DOHH2 (cell line): ENCODE data around the gene SLC47A1.

Experiments
- H3F3A ChIP-seq: fragments of 200-600 bp; sonication (generic), shearing (Covaris generic); 2 replicates; pipeline ENCODE4 v1.6.0; 2016; ENCODE audit warnings: antibody characterized with exemption, mild to moderate bottlenecking; ENCODE audit not compliant: control insufficient read depth, insufficient read depth
- H3K27ac ChIP-seq: fragments of 200-600 bp; sonication (generic); 2 replicates; pipeline ENCODE4 v1.5.1; 2014; ENCODE audit warnings: low read depth, mild to moderate bottlenecking, low read length, moderate library complexity
- H3K27me3 ChIP-seq: fragments of 200-600 bp; sonication (generic); 2 replicates; pipeline ENCODE4 v1.6.1; 2014; ENCODE audit warnings: mild to moderate bottlenecking, low read length, mixed read lengths; ENCODE audit not compliant: control insufficient read depth
- H3K36me3 ChIP-seq: fragments of 200-600 bp; sonication (generic); 2 replicates; pipeline ENCODE4 v1.6.1; 2014; ENCODE audit warnings: mild to moderate bottlenecking, low read length, moderate library complexity, mixed read lengths; ENCODE audit not compliant: control insufficient read depth
- H3K4me1 ChIP-seq: fragments of 200-600 bp; sonication (generic); 2 replicates; pipeline ENCODE4 v1.6.1; 2014; ENCODE audit warnings: mild to moderate bottlenecking, low read length, mixed read lengths; ENCODE audit not compliant: control insufficient read depth
- H3K4me2 ChIP-seq: fragments of 200-600 bp; sonication (generic); 2 replicates; pipeline ENCODE4 v1.6.0; 2014; ENCODE audit warnings: mild to moderate bottlenecking, low read length, moderate library complexity
- H3K4me3 ChIP-seq: fragments of 200-600 bp; sonication (generic); 2 replicates; pipeline ENCODE4 v1.5.1; 2014; ENCODE audit warnings: mild to moderate bottlenecking, low read length, mixed read lengths
- H3K79me2 ChIP-seq: fragments of 200-600 bp; sonication (generic); 2 replicates; pipeline ENCODE4 v1.6.1; 2014; ENCODE audit warnings: mild to moderate bottlenecking, low read length, mixed read lengths; ENCODE audit not compliant: control insufficient read depth
- H3K9me2 ChIP-seq: fragments of 200-600 bp; sonication (generic); replicated peaks from 2 replicates; pipeline ENCODE4 v1.6.1; 2014; ENCODE audit warnings: mild to moderate bottlenecking, low read length, mixed read lengths; ENCODE audit not compliant: control insufficient read depth
- H3K9me3 ChIP-seq: fragments of 200-600 bp; sonication (generic); 2 replicates; pipeline ENCODE4 v1.6.1; 2014; ENCODE audit warnings: antibody characterized with exemption, low read length, mixed read lengths; ENCODE audit not compliant: control insufficient read depth, insufficient read depth
- H4K20me1 ChIP-seq: fragments of 200-600 bp; sonication (generic); 2 replicates; pipeline ENCODE4 v1.6.0; 2014; ENCODE audit warnings: low read depth, mild to moderate bottlenecking, antibody characterized with exemption, low read length, moderate library complexity; ENCODE audit not compliant: control insufficient read depth, insufficient read depth
- CTCF ChIP-seq: fragments of 200-600 bp; sonication (generic); IDR thresholded peaks from one replicate; pipeline ENCODE4 v1.5.1; 2014; ENCODE audit warnings: antibody characterized with exemption, mild to moderate bottlenecking, low read depth, low read length; ENCODE audit not compliant: poor library complexity, severe bottlenecking
- EZH2phosphoT487 ChIP-seq: fragments of 200-600 bp; sonication (generic); IDR thresholded peaks from 2 replicates; pipeline ENCODE4 v1.6.1; 2017; ENCODE audit warnings: borderline replicate concordance, mild to moderate bottlenecking, antibody characterized with exemption, low read length, moderate library complexity, mixed read lengths

Gene SLC47A1

GRCh38 chr17:19596869-19597268, 63.2 kb downstream of the SLC47A1 start:
- Histone ChIP-seq H3K4me2 (no peak overlapping the region), H3K36me3 (no peaks in the 10 kb centered on the region), H3K4me3 (no peak overlapping the region), H3K79me2 (no peaks in the 10 kb centered on the region), H4K20me1 (no peaks in the 10 kb centered on the region), H3K27ac (no peak overlapping the region), H3K9me2 (no peaks in the 10 kb centered on the region), H3K4me1 (no peaks in the 10 kb centered on the region), H3K9me3 (no peaks in the 10 kb centered on the region), H3K27me3 (no peaks in the 10 kb centered on the region), H3F3A (no peaks in the 10 kb centered on the region)
- TF ChIP-seq EZH2phosphoT487 (no peak), CTCF (no peak)

- Histone ChIP-seq H3K9me2 (no peaks in the 10 kb centered on the region), H3K36me3 (no peaks in the 10 kb centered on the region), H3K4me2 (no peak overlapping the region), H4K20me1 (no peaks in the 10 kb centered on the region), H3K27me3 (no peaks in the 10 kb centered on the region), H3K4me1 (no peaks in the 10 kb centered on the region), H3K9me3 (no peaks in the 10 kb centered on the region), H3K79me2 (no peaks in the 10 kb centered on the region), H3F3A (no peaks in the 10 kb centered on the region), H3K27ac (no peak overlapping the region), H3K4me3 (no peak overlapping the region)
- no peak for TF ChIP-seq EZH2phosphoT487
- TF ChIP-seq CTCF, result no peak
Measured at GRCh38 chr17:19610311-19610710, 76.7 kb downstream of the SLC47A1 start.

- Histone ChIP-seq H3K4me3 (no peak overlapping the region), H3K4me1 (no peaks in the 10 kb centered on the region), H3K79me2 (no peaks in the 10 kb centered on the region), H3K27me3 (no peaks in the 10 kb centered on the region), H3K27ac (no peak overlapping the region), H3K9me3 (no peaks in the 10 kb centered on the region), H3K36me3 (no peaks in the 10 kb centered on the region), H4K20me1 (no peaks in the 10 kb centered on the region), H3F3A (no peaks in the 10 kb centered on the region), H3K9me2 (no peaks in the 10 kb centered on the region), H3K4me2 (no peak overlapping the region)
- TF ChIP-seq EZH2phosphoT487 (no peak), CTCF (no peak)
Measured at GRCh38 chr17:19610879-19611278, 77.2 kb downstream of the SLC47A1 start.

GRCh38 chr17:19613979-19614378, 80.3 kb downstream of the SLC47A1 start:
- H3K9me3 ChIP-seq, result 0 out of 2 replicates have a peak, but pooled peaks cover 6% of the 10 kb centered on the region
- H3K36me3 ChIP-seq, result no peaks in the 10 kb centered on the region
- no peaks in the 10 kb centered on the region for H4K20me1 ChIP-seq
- no peak overlapping the region for H3K27ac ChIP-seq
- TF ChIP-seq EZH2phosphoT487, result no peak
- TF ChIP-seq CTCF, result no peak
- no peaks in the 10 kb centered on the region for H3K79me2 ChIP-seq
- no peak overlapping the region for H3K4me3 ChIP-seq
- no peaks in the 10 kb centered on the region for H3K4me1 ChIP-seq
- H3K27me3 ChIP-seq, result no peaks in the 10 kb centered on the region
- H3K4me2 ChIP-seq, result no peak overlapping the region
- H3K9me2 ChIP-seq, result no peaks in the 10 kb centered on the region
- H3F3A ChIP-seq, result no peaks in the 10 kb centered on the region
